ENCODE measurements around the gene CYP26C1.
"Not testable (repeated sequence)": the region's sequence is repeated elsewhere in the genome, so short reads cannot be mapped to it uniquely, and the experiment has no call there.

The CYP26C1 gene

DNA sequence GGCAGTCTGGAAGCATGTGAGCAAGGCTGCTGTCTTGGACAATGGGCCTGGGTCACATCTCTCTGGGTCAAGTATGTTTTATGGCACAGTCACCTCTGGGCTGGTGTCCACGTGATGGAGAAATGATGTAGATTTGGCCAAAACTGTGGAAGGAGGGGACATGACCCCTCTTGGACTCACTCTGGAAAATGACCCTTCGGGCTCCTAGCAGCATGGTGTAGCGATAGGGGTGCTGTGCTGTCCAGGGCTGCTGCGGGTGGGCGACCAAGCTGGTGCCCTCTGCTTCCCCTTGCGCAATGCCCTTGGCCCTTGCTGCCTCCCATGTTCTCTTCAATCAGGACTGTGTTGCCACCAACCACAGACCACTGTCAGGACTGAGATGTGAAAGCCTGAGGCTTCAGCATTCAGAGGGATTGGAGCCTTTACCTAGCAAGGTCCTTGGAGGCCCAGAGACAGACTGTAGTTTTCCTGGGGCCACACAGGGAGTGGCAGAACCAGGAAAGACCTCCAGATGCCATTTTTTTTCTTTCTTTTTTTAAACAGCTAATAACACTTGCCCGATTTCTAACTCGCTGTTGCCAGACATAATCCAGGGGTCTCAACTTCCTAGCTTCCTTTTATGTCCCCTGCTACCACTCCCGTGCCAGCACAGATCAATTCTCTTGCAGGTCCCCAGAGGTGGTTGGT lies 19.2 kb downstream of the CYP26C1 start:
- no peak for DNase-seq

DNA sequence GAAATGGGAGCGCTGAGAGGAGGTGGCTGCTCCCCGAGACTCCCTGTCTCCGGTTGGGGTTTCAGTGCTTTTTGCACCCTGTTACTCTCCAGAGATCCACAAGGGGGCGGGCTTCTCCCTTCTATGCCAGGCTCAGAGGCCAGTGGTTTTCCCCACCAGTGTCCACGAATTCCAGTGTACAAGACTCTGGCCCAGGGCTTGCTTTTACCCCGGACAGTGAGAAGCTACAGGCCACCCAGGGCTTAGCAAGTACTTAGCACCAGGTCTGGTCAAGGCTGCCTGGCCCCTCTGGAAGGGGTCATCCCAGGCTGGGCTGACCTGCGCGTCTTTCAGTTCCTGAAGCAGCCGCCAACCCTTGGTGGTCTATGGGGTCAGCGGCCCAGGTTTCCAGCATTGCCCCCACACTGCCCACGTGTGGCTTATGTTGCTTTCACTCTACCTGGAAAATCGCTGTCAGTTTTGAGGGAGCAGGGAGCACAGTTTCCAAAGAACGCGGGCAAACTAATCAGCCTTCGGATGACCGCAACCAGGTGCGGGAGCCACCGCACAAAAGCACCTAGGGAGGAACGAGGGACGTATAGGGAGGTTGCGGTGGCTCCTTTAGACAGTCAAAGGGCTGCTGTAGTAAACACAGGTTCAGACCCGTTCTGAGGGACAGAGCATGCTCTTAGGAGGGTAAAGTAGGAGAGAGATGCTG lies 19.9 kb downstream of the CYP26C1 start:
- DNase-seq, result peak; percentile 31

DNA sequence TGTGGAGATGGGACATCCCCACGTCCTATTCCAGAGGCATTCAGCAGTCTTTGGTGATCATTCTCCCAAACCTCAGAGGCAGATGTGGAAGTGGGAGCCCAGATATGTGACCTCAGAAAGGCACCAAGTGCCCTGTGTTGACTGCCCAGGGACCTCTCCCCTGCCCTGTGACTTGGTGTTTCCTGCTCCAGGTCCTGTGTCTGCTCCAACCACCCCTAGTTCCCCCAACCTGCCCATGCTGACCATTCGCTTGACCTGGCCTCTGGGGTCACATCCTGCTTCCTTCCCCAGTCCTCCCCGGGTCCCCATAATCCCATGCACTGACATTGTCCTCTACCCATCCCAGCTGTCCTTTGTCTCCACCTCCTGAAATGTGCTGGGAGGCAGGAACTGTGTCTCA lies 20.7 kb downstream of the CYP26C1 start:
- no peak for DNase-seq

DNA sequence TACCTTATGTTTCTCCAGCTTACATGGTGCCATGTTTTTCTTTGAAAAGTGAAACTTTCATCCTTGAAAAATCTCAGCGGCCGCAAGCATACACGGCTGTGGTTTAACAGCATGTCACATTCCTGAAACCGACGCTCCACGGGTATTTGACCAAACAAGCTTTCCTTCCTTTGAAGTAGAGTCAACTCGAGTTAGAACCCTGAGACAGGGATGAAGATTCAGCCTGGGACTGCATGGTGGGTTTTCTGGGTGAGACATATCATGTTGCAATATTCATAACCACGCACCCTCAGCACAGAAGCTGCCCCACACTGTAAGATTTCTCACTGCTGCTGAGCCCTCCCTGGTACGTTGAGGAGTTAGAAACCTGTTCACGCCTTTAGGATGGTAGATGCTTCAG lies 21.2 kb downstream of the CYP26C1 start:
- no peak for DNase-seq

DNA sequence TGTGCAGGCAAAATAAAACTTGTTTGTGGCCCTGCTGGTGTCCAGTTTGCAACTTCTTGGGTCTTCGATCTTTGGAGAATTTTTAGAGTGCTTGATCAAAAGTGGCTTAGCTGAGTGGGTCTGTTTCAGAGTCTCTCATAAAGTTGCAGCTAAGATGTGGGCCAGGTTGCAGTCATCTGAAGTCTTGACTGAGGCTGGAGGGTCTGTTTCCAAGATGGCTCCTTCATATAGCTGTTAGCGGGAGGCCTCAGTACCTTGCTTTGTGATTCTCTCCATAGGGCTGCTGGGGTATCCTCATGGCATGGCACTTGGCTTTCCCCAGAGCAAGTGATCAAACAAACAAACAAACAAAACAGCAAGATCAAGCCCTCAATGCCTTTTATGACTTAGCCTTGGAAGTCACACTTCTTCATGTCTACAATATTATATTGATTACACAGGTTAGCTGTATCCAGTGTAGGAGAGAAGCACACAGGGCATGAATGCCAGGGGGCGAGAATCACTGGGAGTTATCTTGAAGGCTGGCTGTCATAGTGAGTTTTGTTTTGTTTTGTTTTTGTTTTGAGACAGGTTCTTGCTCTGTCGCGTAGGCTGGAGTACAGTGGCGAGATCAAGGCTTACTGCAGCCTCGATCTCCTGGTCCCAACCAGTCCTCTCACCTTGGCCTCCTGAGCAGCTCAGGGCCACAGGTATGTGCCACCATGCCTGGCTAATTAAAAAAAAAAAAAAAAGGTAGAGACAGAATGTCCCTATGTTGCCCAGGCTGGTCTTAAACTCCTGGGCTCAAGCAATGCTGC lies 23.3 kb downstream of the CYP26C1 start:
- DNase-seq, result no peak

DNA sequence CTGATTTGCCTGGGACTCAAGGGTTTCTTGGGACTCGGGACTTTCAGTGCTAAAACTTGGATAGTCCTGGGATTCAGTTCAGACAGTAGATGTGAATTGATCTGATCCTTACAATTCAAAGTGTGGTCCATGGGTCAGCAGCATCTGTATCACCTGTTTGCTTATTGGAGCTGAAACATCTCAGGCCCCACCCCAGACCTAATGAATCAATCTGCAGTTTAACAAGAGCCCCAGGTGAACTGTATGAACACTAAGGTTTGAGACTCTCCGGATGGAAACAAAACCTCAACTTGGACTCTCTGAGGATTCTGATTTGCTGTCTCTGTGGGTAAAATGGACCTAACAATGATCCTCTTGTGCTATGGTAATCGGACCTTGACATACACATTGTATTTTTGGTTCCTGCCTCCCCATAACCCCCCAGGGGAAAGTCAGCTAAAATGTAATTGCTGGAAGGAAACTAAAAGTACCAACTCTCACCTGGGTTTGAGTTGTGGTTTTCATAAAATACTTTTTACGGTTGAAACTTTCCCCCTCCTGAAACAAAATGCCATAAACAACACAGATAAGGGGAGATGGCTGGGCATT lies 24.8 kb downstream of the CYP26C1 start:
- no peak for DNase-seq

DNA sequence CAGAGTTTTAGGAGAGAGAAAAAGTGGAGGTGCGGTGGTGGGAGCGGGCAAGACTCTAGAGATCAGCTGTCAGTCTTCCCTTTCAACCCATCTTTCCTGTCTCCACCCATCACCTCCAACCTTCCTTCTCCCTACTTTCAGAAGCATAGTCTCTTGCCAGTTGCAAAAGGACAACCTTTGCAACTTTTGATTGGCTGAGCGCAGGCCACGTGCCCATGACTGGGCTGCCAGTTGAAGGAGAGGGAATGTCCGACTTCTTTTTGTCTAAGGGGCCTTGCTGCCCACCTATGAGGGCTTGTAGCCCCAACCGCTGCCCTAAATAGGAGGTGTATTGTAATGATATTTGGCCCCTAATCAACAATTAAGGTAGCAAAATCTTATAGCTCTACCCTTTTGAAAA lies 25.7 kb downstream of the CYP26C1 start:
- no peak for DNase-seq

DNA sequence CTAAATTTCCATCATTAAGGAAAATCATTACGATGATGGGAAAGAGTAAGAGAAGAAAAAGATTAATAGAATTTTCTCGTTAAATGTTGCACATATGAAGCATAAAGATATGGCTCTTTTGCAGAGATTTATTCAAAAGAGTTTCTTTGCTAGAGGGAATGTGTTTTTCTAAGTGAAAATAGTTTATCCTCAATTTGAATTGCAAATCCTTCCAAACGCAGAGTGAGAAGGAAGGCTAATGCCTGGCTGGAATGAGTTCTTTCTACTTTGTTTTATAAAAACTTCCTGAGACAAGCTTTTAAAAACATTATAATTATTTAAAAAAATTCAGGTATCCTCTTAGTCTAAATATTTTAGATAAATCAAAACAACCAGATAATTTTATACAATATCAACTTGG lies 27.2 kb downstream of the CYP26C1 start:
- DNase-seq, result no peak

DNA sequence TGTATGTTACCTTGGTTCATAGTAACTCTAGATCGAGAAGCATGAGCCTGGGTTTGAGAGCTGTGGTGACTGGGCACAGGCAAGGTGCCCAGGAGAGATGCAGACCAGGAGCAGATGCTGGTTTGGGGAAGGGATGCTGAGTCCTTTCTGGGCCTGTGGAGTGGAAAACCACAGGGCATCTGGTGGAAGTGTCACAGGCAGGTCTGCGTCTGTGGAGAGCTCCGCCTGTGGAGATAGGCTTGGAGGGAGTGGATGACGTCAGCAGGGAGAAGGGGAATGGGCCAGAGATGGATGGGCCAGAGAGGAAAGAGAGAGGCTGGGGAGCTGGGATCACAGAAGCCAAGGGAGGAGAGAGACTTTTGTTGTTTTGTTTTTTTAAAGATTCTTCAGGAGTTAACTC lies 27.9 kb downstream of the CYP26C1 start:
- DNase-seq, result no peak

DNA sequence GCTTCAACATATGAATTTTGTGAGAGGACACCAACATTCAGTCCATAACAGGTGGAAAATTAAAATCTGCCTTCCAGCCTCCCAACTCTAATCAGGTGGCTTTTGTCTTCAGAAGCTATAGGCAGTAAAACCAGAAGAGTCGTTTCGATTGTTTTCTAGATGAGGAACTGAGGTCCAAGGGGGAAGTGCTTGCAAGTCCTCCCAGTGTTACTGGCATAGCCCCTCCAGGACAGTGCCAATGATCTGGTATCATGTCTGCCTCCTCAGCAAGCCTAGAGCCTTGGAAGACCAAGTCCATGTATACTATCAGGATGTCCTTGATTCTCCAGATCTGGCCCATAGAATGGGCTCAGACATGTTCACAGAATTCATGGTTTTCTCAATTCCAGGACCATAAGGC lies 30.0 kb downstream of the CYP26C1 start:
- no peak for DNase-seq

DNA sequence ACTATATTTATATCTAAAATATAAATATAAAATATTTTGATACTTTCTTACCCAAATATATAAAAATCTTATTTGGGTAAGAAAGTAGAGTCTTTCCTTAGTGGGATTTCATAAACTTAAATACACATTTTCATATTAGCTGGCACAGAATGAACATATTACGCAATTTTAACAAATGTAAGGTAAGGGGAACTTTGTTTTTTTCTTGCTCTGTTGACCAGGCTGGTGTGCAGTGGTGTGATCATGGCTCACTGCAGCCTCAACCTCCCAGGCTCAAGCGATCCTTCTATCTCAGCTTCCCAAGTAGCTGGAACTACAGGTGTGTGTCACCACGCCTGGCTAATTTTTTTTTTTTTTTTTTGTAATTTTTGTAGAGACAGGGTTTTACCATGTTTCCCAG lies 31.4 kb downstream of the CYP26C1 start:
- no peak for DNase-seq

DNA sequence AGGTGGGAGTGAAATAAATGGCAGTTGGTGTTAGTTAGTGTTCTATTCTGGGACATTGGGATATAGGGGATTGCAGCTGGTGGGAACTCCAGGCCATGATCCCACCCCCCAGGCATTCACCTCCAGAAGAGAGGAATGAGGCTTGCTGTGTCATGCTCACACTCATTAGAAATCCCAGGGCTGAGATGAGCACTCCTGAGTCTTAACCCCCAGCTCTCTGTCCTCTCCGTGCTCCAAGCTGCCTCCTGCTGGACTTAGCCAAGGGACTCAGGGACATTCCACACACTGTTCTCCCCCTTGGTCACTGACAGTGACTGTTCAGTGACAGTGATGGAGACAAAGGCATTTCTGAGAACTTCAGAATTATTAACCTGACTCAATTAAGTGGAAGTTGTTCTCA lies 34.6 kb downstream of the CYP26C1 start:
- DNase-seq, result no peak

DNA sequence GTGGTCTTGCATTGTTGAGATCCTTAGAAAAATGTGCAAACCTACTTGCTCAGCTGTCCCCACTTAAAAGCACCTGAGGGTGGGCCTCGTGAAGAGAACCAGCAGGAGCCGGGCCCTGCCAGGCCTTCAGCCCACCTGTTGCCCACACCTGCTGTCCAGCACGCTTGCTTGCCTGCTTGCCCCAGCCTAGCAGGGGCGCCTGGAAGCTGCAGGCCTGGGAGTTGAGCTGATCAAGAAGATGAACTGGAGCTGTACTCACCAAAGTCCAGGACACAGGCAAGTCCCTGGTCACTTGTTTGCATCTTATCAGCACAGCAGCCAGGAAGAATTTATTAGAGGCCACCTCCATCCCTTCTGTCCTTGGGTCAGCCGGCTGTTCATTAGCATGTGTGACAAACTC lies 36.3 kb downstream of the CYP26C1 start:
- DNase-seq, result no peak

DNA sequence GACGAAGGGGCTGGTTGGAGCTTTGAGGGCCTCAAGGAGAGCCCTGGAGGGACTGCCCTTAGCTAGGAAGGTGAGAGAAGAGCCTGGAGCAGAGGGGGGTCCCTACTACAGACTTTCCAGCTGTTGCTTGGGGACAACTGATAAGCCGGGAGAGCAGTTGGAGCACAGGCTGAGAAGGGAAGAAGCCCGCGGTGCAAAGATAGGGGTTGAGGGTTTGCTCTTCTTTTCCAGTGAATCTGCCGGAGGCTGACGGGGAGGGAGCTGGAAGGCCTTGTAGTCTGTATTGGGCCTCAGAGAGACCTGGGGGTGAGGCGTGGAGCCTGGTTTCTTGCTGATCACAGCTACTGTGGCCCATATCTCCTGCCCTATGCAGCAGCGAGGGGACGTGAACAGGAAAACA lies 36.8 kb downstream of the CYP26C1 start:
- DNase-seq, result no peak

DNA sequence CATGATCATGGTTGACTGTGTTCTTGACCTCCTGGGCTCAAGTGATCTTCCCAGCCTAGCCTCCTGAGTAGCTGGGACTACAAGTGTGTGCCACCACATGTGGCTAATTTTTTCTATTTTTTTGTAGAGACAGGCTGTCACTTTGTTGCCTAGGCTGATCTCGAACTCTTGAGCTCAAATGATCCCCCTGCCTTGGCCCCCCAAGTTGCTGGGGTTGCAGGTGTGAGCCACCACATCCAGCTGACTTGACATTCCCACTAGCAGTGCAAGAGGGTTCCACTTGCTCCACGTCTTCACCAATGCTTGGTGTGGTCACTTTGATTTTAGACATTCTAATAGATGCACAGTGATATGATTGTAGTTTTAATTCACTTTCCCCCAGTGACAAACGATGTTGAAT lies 38.2 kb downstream of the CYP26C1 start:
- DNase-seq, result no peak

DNA sequence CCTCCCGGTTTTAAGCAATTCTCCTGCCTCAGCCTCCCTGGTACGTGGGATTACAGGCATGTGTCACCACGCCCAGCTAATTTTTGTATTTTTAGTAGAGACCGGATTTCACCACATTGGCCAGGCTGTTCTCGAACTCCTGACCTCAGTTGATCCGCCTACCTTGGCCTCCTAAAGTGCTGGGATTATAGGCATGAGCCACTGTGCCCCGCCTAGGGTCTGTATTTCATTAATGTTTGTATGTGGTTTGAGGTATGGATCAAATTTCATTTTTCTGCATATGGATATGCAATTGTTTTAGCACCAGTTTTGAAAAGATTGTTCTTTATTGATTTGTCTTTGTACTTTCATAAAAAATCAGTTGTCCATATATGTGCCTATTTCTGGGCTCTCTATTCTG lies 39.1 kb downstream of the CYP26C1 start:
- DNase-seq, result no peak

DNA sequence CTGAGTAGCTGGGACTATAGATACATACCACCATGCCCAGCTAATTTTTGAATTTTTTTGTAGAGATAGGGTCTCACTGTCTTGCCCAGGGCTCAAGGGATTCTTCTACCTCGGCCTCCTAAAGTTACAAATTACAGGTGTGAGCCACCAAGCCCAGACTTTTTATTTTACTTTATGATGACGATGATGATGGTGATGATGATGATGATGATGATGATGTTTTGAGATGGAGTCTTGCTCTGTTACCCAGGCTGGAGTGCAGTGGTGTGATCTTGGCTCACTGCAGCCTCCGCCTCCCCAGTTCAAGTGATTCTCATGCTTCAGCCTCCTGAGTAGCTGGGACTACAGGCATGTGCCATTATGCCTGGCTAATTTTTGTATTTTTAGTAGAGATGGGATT lies 40.5 kb downstream of the CYP26C1 start:
- DNase-seq, result not testable (repeated sequence)

DNA sequence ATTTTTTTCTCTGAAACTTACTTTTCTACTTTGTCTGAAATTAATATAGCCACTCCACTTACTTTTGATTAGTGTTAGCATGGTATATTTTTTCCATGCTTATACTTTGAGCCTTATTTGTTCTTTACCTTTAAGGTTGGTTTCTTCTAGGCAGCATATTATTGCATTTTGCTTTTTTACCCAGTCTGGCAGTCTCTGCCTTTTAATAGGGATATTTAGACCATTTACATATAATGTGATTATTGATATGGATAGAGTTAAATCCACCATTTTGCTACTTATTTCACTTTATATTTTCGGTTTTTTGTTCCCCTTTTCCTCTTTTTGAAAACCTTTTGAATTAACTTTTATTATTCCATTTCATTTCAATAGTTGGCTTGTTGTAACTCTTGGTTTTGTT lies 43.4 kb downstream of the CYP26C1 start:
- DNase-seq, result no peak

DNA sequence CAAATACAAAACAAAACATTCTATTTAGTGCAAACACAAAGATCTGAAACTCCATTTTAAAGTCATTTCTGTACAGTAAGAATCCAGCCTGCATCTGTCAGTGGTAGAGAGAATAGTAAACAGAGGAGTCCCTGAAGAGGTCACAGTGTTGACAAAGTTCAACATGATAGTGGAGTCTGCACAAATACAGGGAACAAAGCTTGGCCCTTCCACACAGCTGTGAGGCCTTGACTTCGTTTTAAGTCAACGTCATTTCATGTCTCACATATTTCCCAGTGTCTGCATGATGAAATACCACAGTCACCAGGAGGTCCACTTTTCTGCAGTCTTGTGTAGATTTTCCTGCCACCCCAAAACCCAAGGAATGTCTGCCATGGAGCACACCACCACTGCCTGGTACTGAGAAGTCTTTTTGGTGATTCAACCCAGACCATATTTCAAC lies 46.1 kb downstream of the CYP26C1 start:
- no peak for DNase-seq

DNA sequence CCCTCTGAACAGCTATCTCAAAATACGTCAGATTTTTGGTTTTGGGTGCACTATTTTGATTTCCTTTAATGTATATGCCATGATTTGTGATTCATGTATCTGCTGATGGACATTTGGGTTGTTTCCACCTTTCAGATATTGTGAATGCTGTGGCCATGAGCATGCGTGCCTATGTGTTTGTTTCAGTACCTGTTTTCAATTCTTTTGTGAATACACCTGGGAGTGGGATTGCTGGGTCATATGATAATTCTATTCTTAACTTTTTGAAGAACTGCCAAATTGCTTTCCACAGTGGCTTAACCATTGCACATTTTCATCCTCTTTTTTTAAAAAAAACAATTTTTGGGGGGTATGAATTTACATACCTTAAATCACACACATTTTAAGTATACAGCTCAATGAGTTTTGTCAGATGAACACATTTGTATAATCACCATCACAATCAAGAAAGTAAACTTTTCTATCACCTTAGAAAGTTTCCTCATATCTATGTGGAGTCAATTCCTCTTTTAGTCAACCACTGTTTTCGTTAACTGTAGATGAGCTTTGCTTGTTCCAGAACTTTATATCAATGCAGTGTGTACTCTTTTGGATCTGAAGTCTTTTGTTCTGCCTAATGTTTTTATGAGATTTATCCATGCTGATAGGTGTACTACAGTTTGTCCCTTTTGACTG lies 50.0 kb downstream of the CYP26C1 start:
- DNase-seq, result no peak

DNA sequence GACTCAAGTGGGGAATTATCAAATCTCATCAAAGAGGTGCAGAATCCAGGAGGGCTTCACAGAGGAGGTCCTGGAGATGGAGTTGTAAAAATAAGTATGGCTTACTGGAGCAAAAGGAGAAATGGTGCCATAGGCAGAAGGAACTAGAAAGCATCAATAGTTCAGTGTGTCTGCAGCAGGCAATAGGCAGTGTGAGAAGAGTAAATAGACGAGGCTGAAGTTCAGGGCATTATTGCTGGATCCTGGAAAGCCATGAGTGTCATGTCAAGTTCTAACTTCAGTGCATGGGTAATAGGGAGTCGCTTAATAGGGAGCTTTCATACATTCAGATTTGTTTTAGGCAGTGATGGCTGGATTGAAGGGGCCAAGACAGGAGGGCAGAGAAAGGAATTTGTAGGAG lies 52.4 kb downstream of the CYP26C1 start:
- DNase-seq, result no peak

DNA sequence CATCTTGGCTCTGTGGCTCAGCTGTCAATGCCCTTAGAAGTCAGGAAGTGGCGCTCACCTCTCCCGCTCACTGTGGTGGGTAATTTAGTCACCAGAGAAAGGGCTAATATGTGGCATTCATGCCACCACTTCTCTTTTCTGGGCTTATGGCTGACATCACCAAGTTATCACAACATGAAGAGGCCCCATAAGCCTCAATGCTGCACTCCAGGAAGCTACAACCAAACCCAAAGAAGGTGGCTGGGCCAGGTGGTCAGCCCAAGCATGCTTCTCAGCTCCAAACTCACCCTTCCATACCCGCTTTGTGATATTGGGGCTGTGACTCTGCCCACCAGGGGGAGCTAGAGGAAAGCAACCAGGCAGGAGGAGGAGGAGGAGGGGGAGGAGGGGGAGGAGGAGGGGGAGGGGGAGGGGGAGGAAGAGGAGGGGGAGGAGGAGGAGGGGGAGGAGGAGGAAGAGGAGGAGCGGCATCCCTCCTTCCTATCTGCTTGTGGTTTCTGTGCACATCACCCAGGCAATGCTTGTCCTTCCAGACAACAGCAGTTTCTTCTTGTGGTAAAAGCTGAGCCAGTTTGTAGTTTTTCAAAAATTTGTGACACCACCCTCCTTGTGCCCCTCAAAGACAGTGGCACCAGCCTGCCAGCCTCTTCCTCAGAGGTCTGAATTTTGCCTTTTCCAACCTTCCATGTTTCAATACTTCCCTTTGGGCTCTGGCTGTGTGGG lies 55.2 kb downstream of the CYP26C1 start:
- DNase-seq, result peak; percentile 63
